GM13976 (cell line): ENCODE results near the gene STAC2.

Experiments
- DNase-seq: peaks from one replicate; pipeline ENCODE4 v3.0.0; 2012; ENCODE audit warnings: low spot score
- in situ Hi-C: fragments of 300-500 bp; cut with MboI; formaldehyde crosslinking; loops from one replicate; pipeline ENCODE4 v1.12.0; 2022; ENCODE audit warnings: low sequenced_read_pairs, mixed read lengths, inconsistent platforms; ENCODE audit not compliant: unreplicated experiment
- TF ChIP-seq, protein P1 (sequence below): IDR thresholded peaks from 2 replicates; pipeline ENCODE4 v1.5.1; 2012; ENCODE audit warnings: borderline replicate concordance, mild to moderate bottlenecking; ENCODE audit not compliant: insufficient read depth; ENCODE audit errors: extremely low read depth, missing control alignments, control extremely low read depth

Gene STAC2

DNA sequence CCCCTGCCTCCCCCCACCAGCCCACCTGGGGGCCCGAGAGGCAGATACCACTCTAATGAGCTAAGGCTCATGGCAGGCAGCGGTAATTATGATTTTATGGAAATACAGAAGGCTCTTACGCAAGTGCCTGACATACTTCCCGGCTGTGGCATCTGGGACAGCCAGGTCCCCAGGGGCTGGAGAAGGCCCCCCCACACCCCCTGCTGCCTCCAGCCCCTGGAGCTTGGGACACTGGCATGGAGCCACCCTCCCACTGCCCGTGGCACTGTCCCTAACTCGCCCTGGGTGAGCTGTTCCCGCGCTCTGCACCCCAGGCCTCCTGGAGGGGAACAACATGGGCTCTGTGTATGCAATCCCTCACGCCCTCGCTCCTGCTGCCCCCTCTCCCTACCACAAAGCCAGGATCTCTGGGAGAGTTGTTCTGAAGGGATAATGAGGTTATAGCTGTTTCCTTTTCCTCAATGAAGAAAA is 5.4 kb upstream of the STAC2 start:
- TF ChIP-seq, protein P1, sequence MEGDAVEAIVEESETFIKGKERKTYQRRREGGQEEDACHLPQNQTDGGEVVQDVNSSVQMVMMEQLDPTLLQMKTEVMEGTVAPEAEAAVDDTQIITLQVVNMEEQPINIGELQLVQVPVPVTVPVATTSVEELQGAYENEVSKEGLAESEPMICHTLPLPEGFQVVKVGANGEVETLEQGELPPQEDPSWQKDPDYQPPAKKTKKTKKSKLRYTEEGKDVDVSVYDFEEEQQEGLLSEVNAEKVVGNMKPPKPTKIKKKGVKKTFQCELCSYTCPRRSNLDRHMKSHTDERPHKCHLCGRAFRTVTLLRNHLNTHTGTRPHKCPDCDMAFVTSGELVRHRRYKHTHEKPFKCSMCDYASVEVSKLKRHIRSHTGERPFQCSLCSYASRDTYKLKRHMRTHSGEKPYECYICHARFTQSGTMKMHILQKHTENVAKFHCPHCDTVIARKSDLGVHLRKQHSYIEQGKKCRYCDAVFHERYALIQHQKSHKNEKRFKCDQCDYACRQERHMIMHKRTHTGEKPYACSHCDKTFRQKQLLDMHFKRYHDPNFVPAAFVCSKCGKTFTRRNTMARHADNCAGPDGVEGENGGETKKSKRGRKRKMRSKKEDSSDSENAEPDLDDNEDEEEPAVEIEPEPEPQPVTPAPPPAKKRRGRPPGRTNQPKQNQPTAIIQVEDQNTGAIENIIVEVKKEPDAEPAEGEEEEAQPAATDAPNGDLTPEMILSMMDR, result no peak
- no peak for DNase-seq
- in situ Hi-C loops, result no loop called here

DNA sequence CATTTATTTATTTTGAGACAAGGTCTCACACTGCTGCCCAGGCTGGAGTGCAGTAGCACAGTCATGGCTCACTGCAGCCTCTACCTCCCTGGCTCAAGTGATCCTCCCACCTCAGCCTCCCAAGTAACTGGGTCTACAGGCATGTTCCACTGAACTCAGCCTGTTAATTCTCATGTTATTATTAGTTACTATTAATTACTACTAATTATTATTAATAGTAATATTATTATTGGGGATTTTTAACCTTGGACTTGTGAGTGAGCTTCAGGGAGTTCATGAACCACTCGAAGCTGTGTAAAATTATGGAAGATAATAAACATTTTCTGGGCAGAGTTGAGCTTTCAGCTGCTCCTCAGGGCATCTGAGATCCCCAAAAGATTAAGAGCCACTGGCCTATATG is 4.6 kb upstream of the STAC2 start:
- in situ Hi-C loops, result no loop called here
- DNase-seq, result no peak
- TF ChIP-seq, protein P1, result no peak

DNA sequence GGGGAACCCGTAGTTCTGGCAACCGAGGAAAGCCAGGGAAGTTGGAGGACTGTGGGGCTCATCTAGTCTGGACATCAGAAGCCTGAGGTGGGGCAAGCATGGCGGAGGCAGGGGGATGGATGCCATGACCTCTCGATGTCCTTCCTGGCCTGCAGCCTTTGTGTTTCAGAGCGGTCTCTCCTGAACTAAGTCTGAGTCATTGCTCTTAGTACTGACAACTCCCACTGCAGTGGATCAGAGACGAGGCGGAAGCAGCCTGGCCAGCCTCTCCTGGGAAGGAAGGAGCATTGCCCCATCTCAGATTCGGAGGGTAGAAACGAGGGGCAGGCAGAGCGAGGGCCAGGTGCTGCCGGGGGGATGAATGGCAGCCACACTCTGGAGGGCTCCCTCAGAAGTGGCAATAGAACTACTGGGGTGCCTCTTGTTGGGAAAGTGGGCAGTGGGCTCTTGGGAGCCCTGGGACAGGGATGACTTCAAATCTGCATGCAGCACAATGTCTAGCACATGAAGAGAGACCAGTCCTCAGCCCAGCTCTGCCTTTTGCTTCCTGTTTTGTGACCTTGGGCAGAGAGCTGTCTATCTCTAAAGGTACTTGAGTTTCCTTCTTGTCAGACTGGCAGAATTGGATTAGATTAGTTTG is 3.6 kb upstream of the STAC2 start:
- DNase-seq, result no peak
- TF ChIP-seq, protein P1, result no peak
- in situ Hi-C loops, result no loop called here

DNA sequence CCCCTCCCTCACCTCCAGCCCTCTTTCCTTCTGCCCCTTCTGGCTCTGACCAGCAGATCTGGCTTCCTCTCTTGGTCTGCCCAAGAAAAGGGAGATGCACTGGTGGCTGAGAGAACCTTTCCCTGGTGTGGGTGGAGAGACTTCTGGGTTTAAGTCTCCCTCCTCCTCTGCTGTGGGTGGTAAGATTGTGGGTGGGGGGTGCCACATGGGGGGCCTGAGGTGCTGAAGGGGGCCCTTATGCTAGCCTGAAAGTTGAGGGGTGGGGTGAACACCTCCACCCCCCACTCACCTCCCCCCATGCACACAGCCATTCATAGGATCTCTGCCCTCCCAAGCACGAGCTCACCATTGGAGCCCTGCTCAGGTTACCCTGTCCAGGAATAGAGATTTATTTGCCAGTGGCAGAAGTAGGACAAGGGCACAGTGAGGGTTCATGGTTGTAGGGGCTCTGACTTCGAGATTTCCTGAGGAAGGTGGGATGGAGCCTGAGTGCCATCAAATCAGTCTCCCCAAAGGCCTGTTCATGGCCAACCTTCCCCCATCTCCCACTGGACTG is 1.7 kb upstream of the STAC2 start:
- TF ChIP-seq, protein P1, result no peak
- no peak for DNase-seq
- in situ Hi-C loops, result no loop called here

DNA sequence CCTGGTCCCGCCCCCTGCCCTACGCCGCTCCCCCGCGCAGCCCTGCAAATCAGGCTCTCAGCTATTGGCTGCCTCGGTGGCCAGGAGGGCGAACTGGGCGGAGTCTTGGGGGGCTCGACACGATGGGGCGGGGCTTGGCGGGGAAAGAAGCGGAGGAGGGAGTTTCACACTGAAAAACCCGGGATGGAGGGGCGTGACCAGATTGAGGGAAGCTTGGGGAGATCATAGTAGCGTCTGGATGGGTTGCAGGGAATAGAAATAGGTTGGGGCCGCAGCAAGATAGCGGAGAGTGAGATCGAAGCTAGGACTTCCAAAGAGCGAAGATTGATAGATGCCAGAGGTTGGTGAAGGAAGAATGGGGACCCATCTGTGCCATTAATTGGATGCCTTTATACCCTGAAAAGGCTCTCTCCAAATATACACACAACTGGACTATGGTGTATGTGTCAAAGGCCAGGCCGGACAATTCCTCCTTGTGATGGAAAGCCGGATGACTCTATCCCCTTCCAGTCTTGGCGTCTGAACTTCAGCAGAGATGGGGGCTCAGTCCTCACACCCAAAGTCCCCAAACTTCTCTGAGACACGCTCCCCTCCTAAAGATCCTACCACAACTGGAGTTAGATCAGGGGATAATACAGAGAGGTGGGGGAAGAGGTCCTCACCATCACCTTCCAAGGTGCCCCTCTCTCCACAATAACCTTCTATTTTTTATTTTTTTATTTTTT is 376 bp upstream of the STAC2 start:
- in situ Hi-C loops, result no loop called here
- TF ChIP-seq, protein P1, result no peak
- no peak for DNase-seq

DNA sequence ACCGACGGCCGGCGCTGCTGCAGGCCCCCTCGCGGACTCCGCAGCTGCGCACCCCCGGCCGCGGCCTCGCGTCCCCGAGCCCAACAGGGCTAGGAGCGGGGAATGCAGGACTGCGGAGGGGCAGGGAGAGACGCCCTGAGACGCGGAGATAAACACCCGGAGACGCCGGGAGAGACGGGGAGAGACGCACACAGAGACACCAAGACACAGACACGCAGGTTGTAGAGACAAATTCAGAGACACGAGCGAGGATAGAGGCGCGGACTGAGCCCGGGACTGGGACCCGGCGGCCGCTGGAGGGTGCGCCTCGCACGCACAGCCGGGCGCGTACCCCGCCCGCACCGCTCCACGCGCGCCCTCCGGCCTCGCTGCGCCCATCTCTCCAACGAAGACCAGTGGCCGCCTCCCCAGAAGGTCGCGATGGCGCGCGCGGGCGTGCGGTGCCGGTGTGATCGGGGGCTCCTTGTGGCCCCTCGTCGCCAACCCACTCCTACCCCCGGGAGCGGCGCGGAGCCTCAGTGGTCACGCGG is 902 bp downstream of the STAC2 start:
- no peak for DNase-seq
- TF ChIP-seq, protein P1, result no peak

More for the DNA sequence above, 902 bp downstream of the STAC2 start:
- in situ Hi-C loops, result no loop called here
